Activated CD4-positive, alpha-beta T cell treated with anti-CD3 and anti-CD28 coated beads, Interleukin-2, amount 10 ng/mL, durations not matched to agents 7 days and 5 days (primary cell): ENCODE data around the gene GATA3. TPM values are rescaled to one million over a fixed set of nuclear protein-coding genes. Genes with fewer than 3 reads are reported as not detected.

Experiments used
- CTCF ChIA-PET: fragments of 350-600 bp; sonication (Branson Sonifier 250); formaldehyde crosslinking; loops from one replicate; lab custom pipeline; 2021; ENCODE audit warnings: antibody characterized with exemption; lab: Charles Lee
- POLR2A ChIA-PET: fragments of 350-600 bp; sonication (Branson Sonifier 250); formaldehyde crosslinking; loops from one replicate; lab custom pipeline; 2021; ENCODE audit warnings: antibody characterized with exemption; lab: Charles Lee
- DNase-seq: peaks from one replicate; pipeline ENCODE4 v3.0.0-alpha.2; 2020
- H3K27ac Mint-ChIP-seq: one replicate; pipeline ENCODE4 v1.8.0; 2021; ENCODE audit warnings: mild to moderate bottlenecking, moderate library complexity, mixed read lengths
- H3K27me3 Mint-ChIP-seq: one replicate; pipeline ENCODE4 v1.8.0; 2021; ENCODE audit warnings: mixed read lengths
- H3K36me3 Mint-ChIP-seq: one replicate; pipeline ENCODE4 v1.8.0; 2021; ENCODE audit warnings: low read depth, mixed read lengths
- H3K4me1 Mint-ChIP-seq: one replicate; pipeline ENCODE4 v1.8.0; 2021; ENCODE audit warnings: mixed read lengths
- H3K4me3 Mint-ChIP-seq: one replicate; pipeline ENCODE4 v1.8.0; 2021; ENCODE audit warnings: mild to moderate bottlenecking, moderate library complexity, mixed read lengths
- H3K9me3 Mint-ChIP-seq: one replicate; pipeline ENCODE4 v1.8.0; 2021; ENCODE audit warnings: mixed read lengths
- total RNA-seq, 2 experiments: library from RNA; stranded (reverse); gene quantifications; one replicate each; pipeline ENCODE4 v1.2.3, GENCODE V29; 2021

GATA3 gene
- total RNA-seq, 2 experiments from 2014 or later = 48.1 to 52.0 TPM

- H3K27me3 Mint-ChIP-seq = peaks cover 2% of the 10 kb centered on the region
- ChIA-PET CTCF (interaction anchor here (0.6 to 1.8 kb wide), 4 partner anchors 10 to 357 kb away, joined by 3 to 4 read pairs (median 3); no protein-coding TSS in a partner anchor), POLR2A (no interaction called here)
- peaks cover 2% of the 10 kb centered on the region for H3K4me1 Mint-ChIP-seq
- no peak overlapping the region for H3K27ac Mint-ChIP-seq
- peaks cover 1% of the 10 kb centered on the region for H3K36me3 Mint-ChIP-seq
- H3K4me3 Mint-ChIP-seq = no peak overlapping the region
- no peak for DNase-seq
- H3K9me3 Mint-ChIP-seq = no peaks in the 10 kb centered on the region
Measured at GRCh38 chr10:8102708-8103401, 48.4 kb downstream of the GATA3 start.

- Mint-ChIP-seq H3K27ac (no peak overlapping the region), H3K4me1 (peaks cover 2% of the 10 kb centered on the region), H3K9me3 (no peaks in the 10 kb centered on the region), H3K4me3 (no peak overlapping the region), H3K27me3 (peaks cover 2% of the 10 kb centered on the region), H3K36me3 (peaks cover 1% of the 10 kb centered on the region)
- POLR2A ChIA-PET = no interaction called here
- no peak for DNase-seq
- CTCF ChIA-PET = interaction anchor here (1.0 to 1.8 kb wide), 3 partner anchors 9 to 356 kb away, joined by 3 to 4 read pairs (median 3); no protein-coding TSS in a partner anchor
Measured at GRCh38 chr10:8103543-8103942, 49.1 kb downstream of the GATA3 start.

GRCh38 chr10:8104005-8104404 is 49.5 kb downstream of the GATA3 start:
- H3K27ac Mint-ChIP-seq = no peak overlapping the region
- H3K4me3 Mint-ChIP-seq = no peak overlapping the region
- POLR2A ChIA-PET = no interaction called here
- no peak for DNase-seq
- CTCF ChIA-PET = interaction anchor here (1.5 to 1.8 kb wide), 2 partner anchors 9 to 96 kb away, joined by 3 to 4 read pairs; no protein-coding TSS in a partner anchor
- peaks cover 2% of the 10 kb centered on the region for H3K27me3 Mint-ChIP-seq
- H3K9me3 Mint-ChIP-seq = no peaks in the 10 kb centered on the region
- peaks cover 1% of the 10 kb centered on the region for H3K36me3 Mint-ChIP-seq
- peaks cover 2% of the 10 kb centered on the region for H3K4me1 Mint-ChIP-seq

- CTCF ChIA-PET = no interaction called here
- Mint-ChIP-seq H3K4me3 (no peak overlapping the region), H3K4me1 (peaks cover 2% of the 10 kb centered on the region), H3K27ac (no peak overlapping the region), H3K27me3 (peaks cover 2% of the 10 kb centered on the region), H3K9me3 (no peaks in the 10 kb centered on the region), H3K36me3 (peaks cover 1% of the 10 kb centered on the region)
- POLR2A ChIA-PET = no interaction called here
- no peak for DNase-seq
Measured at GRCh38 chr10:8104721-8105120, 50.2 kb downstream of the GATA3 start.

GRCh38 chr10:8105932-8106331 is 51.4 kb downstream of the GATA3 start:
- H3K27ac Mint-ChIP-seq = no peak overlapping the region
- H3K27me3 Mint-ChIP-seq = peaks cover 2% of the 10 kb centered on the region
- no peak overlapping the region for H3K4me3 Mint-ChIP-seq
- POLR2A ChIA-PET = no interaction called here
- CTCF ChIA-PET = no interaction called here
- H3K9me3 Mint-ChIP-seq = no peaks in the 10 kb centered on the region
- H3K36me3 Mint-ChIP-seq = peaks cover 1% of the 10 kb centered on the region
- no peak for DNase-seq
- H3K4me1 Mint-ChIP-seq = peaks cover 2% of the 10 kb centered on the region

GRCh38 chr10:8112230-8112905 is 57.9 kb downstream of the GATA3 start:
- POLR2A ChIA-PET = no interaction called here
- CTCF ChIA-PET = interaction anchor here (0.6 to 1.1 kb wide), 4 partner anchors 9 to 82 kb away, joined by 3 to 4 read pairs (median 3); no protein-coding TSS in a partner anchor
- no peak overlapping the region for H3K4me3 Mint-ChIP-seq

GRCh38 chr10:8112942-8113442 is 58.5 kb downstream of the GATA3 start:
- no peaks in the 10 kb centered on the region for H3K27me3 Mint-ChIP-seq
- no peak overlapping the region for H3K4me3 Mint-ChIP-seq
- no peaks in the 10 kb centered on the region for H3K9me3 Mint-ChIP-seq
- ChIA-PET POLR2A (no interaction called here), CTCF (interaction anchor here (0.9 to 1.1 kb wide), 2 partner anchors 10 to 15 kb away, joined by 3 read pairs; no protein-coding TSS in a partner anchor)
- H3K36me3 Mint-ChIP-seq = peaks cover 2% of the 10 kb centered on the region
- H3K27ac Mint-ChIP-seq = no peak overlapping the region
- DNase-seq = no peak
- no peaks in the 10 kb centered on the region for H3K4me1 Mint-ChIP-seq

More at GRCh38 chr10:8112230-8112905, 57.9 kb downstream of the GATA3 start:
- DNase-seq = no peak
- no peaks in the 10 kb centered on the region for H3K4me1 Mint-ChIP-seq
- H3K36me3 Mint-ChIP-seq = peaks cover 2% of the 10 kb centered on the region
- H3K27ac Mint-ChIP-seq = no peak overlapping the region
- no peaks in the 10 kb centered on the region for H3K27me3 Mint-ChIP-seq
- H3K9me3 Mint-ChIP-seq = no peaks in the 10 kb centered on the region

GRCh38 chr10:8113616-8114015 is 59.1 kb downstream of the GATA3 start:
- POLR2A ChIA-PET = no interaction called here
- H3K9me3 Mint-ChIP-seq = no peaks in the 10 kb centered on the region
- no peak for DNase-seq
- CTCF ChIA-PET = no interaction called here
- H3K4me1 Mint-ChIP-seq = peaks cover 2% of the 10 kb centered on the region
- no peak overlapping the region for H3K27ac Mint-ChIP-seq
- H3K36me3 Mint-ChIP-seq = peaks cover 5% of the 10 kb centered on the region
- H3K27me3 Mint-ChIP-seq = no peaks in the 10 kb centered on the region
- no peak overlapping the region for H3K4me3 Mint-ChIP-seq

- Mint-ChIP-seq H3K27ac (no peak overlapping the region), H3K27me3 (no peaks in the 10 kb centered on the region), H3K4me1 (peaks cover 2% of the 10 kb centered on the region), H3K4me3 (no peak overlapping the region), H3K36me3 (peaks cover 5% of the 10 kb centered on the region), H3K9me3 (no peaks in the 10 kb centered on the region)
- POLR2A ChIA-PET = no interaction called here
- CTCF ChIA-PET = interaction anchor here (1.1 kb wide), 1 partner anchor 20 kb away, joined by 3 read pairs; no protein-coding TSS in a partner anchor
- DNase-seq = no peak
Measured at GRCh38 chr10:8114741-8115617, 60.5 kb downstream of the GATA3 start.

GRCh38 chr10:8115618-8115980 is 61.1 kb downstream of the GATA3 start:
- Mint-ChIP-seq H3K27me3 (no peaks in the 10 kb centered on the region), H3K27ac (no peak overlapping the region), H3K36me3 (peaks cover 5% of the 10 kb centered on the region), H3K9me3 (no peaks in the 10 kb centered on the region), H3K4me1 (peaks cover 2% of the 10 kb centered on the region), H3K4me3 (no peak overlapping the region)
- POLR2A ChIA-PET = no interaction called here
- DNase-seq = no peak
- CTCF ChIA-PET = no interaction called here

GRCh38 chr10:8116474-8116873 is 62.0 kb downstream of the GATA3 start:
- Mint-ChIP-seq H3K9me3 (no peaks in the 10 kb centered on the region), H3K27ac (no peak overlapping the region), H3K4me3 (no peak overlapping the region), H3K4me1 (peaks cover 7% of the 10 kb centered on the region), H3K36me3 (peaks cover 5% of the 10 kb centered on the region), H3K27me3 (no peaks in the 10 kb centered on the region)
- ChIA-PET POLR2A (no interaction called here), CTCF (interaction anchor here (1.4 kb wide), 1 partner anchor 19 kb away, joined by 4 read pairs; no protein-coding TSS in a partner anchor)
- DNase-seq = no peak

- Mint-ChIP-seq H3K4me1 (peaks cover 10% of the 10 kb centered on the region), H3K27ac (no peak overlapping the region), H3K36me3 (peaks cover 5% of the 10 kb centered on the region), H3K4me3 (no peak overlapping the region), H3K27me3 (no peaks in the 10 kb centered on the region), H3K9me3 (no peaks in the 10 kb centered on the region)
- POLR2A ChIA-PET = no interaction called here
- CTCF ChIA-PET = interaction anchor here (1.4 kb wide), 1 partner anchor 19 kb away, joined by 4 read pairs; no protein-coding TSS in a partner anchor
- no peak for DNase-seq
Measured at GRCh38 chr10:8116926-8117493, 62.5 kb downstream of the GATA3 start.
